ENCODE results near the gene EFCAB10.
"Not testable (repeated sequence)": the region's sequence is repeated elsewhere in the genome, so short reads cannot be mapped to it uniquely, and the experiment has no call there.

The EFCAB10 gene

GRCh38 chr7:105521717-105522463 lies 59.4 kb downstream of the EFCAB10 start, which contains the start of gene PUS7:
Gene PUS7, minus strand, starts transcription at chr7:105522271. Its CDS starts 13,759 bp downstream, at chr7:105508512.
- Histone ChIP-seq H3K36me3 (ENCODE audit: insufficient read depth, low read length) (no peaks in the 10 kb centered on the region), H3F3A (ENCODE audit: low read depth) (no peaks in the 10 kb centered on the region), H3K9ac (ENCODE audit: low read depth, low read length, poor library complexity, severe bottlenecking) (peak within 1 kb of the TSS; percentile 68), H3K79me2 (ENCODE audit: insufficient read depth, low read length) (peaks cover 22% of the 10 kb centered on the region; the same call in 1 of the 2 replicates), H3K4me3 (ENCODE audit: low read length, poor library complexity, severe bottlenecking) (peak within 1 kb of the TSS; percentile 75), H3K9me3 (ENCODE audit: insufficient read depth, low read depth, low read length) (no peaks in the 10 kb centered on the region), H3K27me3 (ENCODE audit: insufficient read depth, low read length, poor library complexity, severe bottlenecking) (no peaks in the 10 kb centered on the region), H4K20me1 (ENCODE audit: insufficient read depth, low read length, poor library complexity, severe bottlenecking) (peaks cover 3% of the 10 kb centered on the region), H3K9me2 (replicated peaks; ENCODE audit: low read depth, low read length) (no peaks in the 10 kb centered on the region), H2AFZ (ENCODE audit: low read length) (peak within 1 kb of the TSS; percentile 96), H3K4me2 (ENCODE audit: low read depth, low read length, poor library complexity, severe bottlenecking) (peak within 1 kb of the TSS; percentile 69), H3K4me1 (ENCODE audit: insufficient read depth, low read length, poor library complexity, severe bottlenecking) (peaks cover 16% of the 10 kb centered on the region)
- no peak for TF ChIP-seq EZH2phosphoT487 (IDR thresholded peaks at IDR 0.05; ENCODE audit: borderline replicate concordance)
- TF ChIP-seq, protein P1, sequence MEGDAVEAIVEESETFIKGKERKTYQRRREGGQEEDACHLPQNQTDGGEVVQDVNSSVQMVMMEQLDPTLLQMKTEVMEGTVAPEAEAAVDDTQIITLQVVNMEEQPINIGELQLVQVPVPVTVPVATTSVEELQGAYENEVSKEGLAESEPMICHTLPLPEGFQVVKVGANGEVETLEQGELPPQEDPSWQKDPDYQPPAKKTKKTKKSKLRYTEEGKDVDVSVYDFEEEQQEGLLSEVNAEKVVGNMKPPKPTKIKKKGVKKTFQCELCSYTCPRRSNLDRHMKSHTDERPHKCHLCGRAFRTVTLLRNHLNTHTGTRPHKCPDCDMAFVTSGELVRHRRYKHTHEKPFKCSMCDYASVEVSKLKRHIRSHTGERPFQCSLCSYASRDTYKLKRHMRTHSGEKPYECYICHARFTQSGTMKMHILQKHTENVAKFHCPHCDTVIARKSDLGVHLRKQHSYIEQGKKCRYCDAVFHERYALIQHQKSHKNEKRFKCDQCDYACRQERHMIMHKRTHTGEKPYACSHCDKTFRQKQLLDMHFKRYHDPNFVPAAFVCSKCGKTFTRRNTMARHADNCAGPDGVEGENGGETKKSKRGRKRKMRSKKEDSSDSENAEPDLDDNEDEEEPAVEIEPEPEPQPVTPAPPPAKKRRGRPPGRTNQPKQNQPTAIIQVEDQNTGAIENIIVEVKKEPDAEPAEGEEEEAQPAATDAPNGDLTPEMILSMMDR (conservative IDR thresholded peaks at IDR 0.05; ENCODE audit: low read length), result no peak

DNA sequence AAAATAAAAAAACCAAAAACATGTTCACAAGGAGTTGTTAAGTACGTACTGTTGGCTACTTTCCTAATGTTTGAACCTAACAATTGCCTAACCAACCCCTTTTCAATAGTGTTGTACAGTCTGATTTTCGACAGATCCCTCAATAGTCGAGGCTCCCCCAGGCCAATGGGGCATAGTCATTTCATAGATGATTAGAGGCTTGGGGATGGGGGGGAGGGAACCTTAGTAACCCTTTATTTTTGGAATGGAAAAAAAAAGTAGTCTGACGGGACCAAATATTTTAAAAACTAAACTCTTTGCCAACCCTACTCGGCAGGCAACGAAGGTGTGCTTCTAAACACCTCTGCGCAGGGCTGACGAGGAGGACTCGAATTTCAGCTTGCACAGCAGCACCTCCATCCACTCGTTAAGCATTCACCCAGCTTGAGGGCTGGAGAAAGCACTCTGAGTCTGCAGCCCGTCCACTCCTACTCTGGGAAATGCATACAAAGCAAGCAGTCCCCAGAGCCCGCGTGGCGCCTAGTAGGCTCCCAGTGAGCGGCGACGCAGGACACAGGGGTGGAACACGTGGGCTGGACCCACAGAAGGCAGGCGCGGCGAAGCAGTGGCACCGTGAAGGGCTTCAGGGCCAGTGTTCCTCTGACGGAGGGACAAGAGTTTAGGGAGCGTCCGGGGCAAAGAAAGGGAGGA lies 60.1 kb downstream of the EFCAB10 start:
- H3K4me1 ChIP-seq (ENCODE audit: insufficient read depth, low read length, poor library complexity, severe bottlenecking), result peaks cover 16% of the 10 kb centered on the region
- no peaks in the 10 kb centered on the region for H3K27me3 ChIP-seq (ENCODE audit: insufficient read depth, low read length, poor library complexity, severe bottlenecking)
- H3K36me3 ChIP-seq (ENCODE audit: insufficient read depth, low read length), result no peaks in the 10 kb centered on the region
- peak overlapping the region; percentile 75 for H3K4me3 ChIP-seq (ENCODE audit: low read length, poor library complexity, severe bottlenecking)
- peaks cover 22% of the 10 kb centered on the region; the same call in 1 of the 2 replicates for H3K79me2 ChIP-seq (ENCODE audit: insufficient read depth, low read length)
- H3K9ac ChIP-seq (ENCODE audit: low read depth, low read length, poor library complexity, severe bottlenecking), result peak overlapping the region; percentile 68
- no peaks in the 10 kb centered on the region for H3K9me2 ChIP-seq (replicated peaks; ENCODE audit: low read depth, low read length)
- H3K9me3 ChIP-seq (ENCODE audit: insufficient read depth, low read depth, low read length), result no peaks in the 10 kb centered on the region
- H2AFZ ChIP-seq (ENCODE audit: low read length), result peak overlapping the region; percentile 70
- peaks cover 3% of the 10 kb centered on the region for H4K20me1 ChIP-seq (ENCODE audit: insufficient read depth, low read length, poor library complexity, severe bottlenecking)
- no peaks in the 10 kb centered on the region for H3F3A ChIP-seq (ENCODE audit: low read depth)
- TF ChIP-seq EZH2phosphoT487 (IDR thresholded peaks at IDR 0.05; ENCODE audit: borderline replicate concordance), result no peak
- H3K4me2 ChIP-seq (ENCODE audit: low read depth, low read length, poor library complexity, severe bottlenecking), result peak overlapping the region; percentile 69

DNA sequence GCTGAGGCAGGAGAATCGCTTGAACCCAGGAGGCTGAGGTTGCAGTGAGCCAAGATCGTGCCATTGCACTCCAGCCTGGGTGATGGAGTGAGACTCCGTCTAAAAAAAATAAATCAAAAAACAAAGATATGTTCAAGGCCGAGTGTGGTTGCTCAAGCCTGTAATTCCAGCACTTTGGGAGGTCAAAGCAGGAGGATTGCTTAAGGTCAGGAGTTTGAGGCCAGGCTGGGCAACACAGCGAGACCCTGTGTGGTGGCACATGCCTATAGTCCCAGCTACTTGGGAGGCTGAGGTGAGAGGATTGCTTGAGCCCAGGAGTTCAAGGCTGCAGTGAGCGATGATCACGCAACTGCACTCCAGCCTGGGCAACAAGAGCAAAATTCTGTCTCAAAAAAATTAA lies 60.7 kb downstream of the EFCAB10 start:
- peak overlapping the region; percentile 75 for H3K4me3 ChIP-seq (ENCODE audit: low read length, poor library complexity, severe bottlenecking)
- H3K4me2 ChIP-seq (ENCODE audit: low read depth, low read length, poor library complexity, severe bottlenecking), result peak overlapping the region; percentile 69
- H4K20me1 ChIP-seq (ENCODE audit: insufficient read depth, low read length, poor library complexity, severe bottlenecking); H3K27me3 ChIP-seq (ENCODE audit: insufficient read depth, low read length, poor library complexity, severe bottlenecking); H3K9me3 ChIP-seq (ENCODE audit: insufficient read depth, low read depth, low read length); H3F3A ChIP-seq (ENCODE audit: low read depth); H3K9me2 ChIP-seq (replicated peaks; ENCODE audit: low read depth, low read length); H3K36me3 ChIP-seq (ENCODE audit: insufficient read depth, low read length); H2AFZ ChIP-seq (ENCODE audit: low read length): not testable (repeated sequence)
- peaks cover 16% of the 10 kb centered on the region for H3K4me1 ChIP-seq (ENCODE audit: insufficient read depth, low read length, poor library complexity, severe bottlenecking)
- peaks cover 22% of the 10 kb centered on the region; the same call in 1 of the 2 replicates for H3K79me2 ChIP-seq (ENCODE audit: insufficient read depth, low read length)
- peak overlapping the region; percentile 68 for H3K9ac ChIP-seq (ENCODE audit: low read depth, low read length, poor library complexity, severe bottlenecking)

- Histone ChIP-seq H3K4me2 (ENCODE audit: low read depth, low read length, poor library complexity, severe bottlenecking) (peak overlapping the region; percentile 0), H3K9me2 (replicated peaks; ENCODE audit: low read depth, low read length) (no peaks in the 10 kb centered on the region), H3K4me1 (ENCODE audit: insufficient read depth, low read length, poor library complexity, severe bottlenecking) (peaks cover 18% of the 10 kb centered on the region), H2AFZ (ENCODE audit: low read length) (no peak overlapping the region), H3F3A (ENCODE audit: low read depth) (no peaks in the 10 kb centered on the region), H3K4me3 (ENCODE audit: low read length, poor library complexity, severe bottlenecking) (no peak overlapping the region), H3K79me2 (ENCODE audit: insufficient read depth, low read length) (peaks cover 25% of the 10 kb centered on the region), H4K20me1 (ENCODE audit: insufficient read depth, low read length, poor library complexity, severe bottlenecking) (peaks cover 3% of the 10 kb centered on the region), H3K9ac (ENCODE audit: low read depth, low read length, poor library complexity, severe bottlenecking) (no peak overlapping the region), H3K27me3 (ENCODE audit: insufficient read depth, low read length, poor library complexity, severe bottlenecking) (no peaks in the 10 kb centered on the region), H3K36me3 (ENCODE audit: insufficient read depth, low read length) (no peaks in the 10 kb centered on the region), H3K9me3 (ENCODE audit: insufficient read depth, low read depth, low read length) (no peaks in the 10 kb centered on the region)
- TF ChIP-seq EZH2phosphoT487 (IDR thresholded peaks at IDR 0.05; ENCODE audit: borderline replicate concordance), result no peak
- TF ChIP-seq, protein P1 (conservative IDR thresholded peaks at IDR 0.05; ENCODE audit: low read length), result no peak
These were observed 61.9 kb downstream of the EFCAB10 start for GRCh38 chr7:105519353-105519752.

GRCh38 chr7:105515610-105516009 lies 65.7 kb downstream of the EFCAB10 start:
- H3K27me3 ChIP-seq (ENCODE audit: insufficient read depth, low read length, poor library complexity, severe bottlenecking); H3K36me3 ChIP-seq (ENCODE audit: insufficient read depth, low read length); H4K20me1 ChIP-seq (ENCODE audit: insufficient read depth, low read length, poor library complexity, severe bottlenecking); H3K9ac ChIP-seq (ENCODE audit: low read depth, low read length, poor library complexity, severe bottlenecking); H3K9me3 ChIP-seq (ENCODE audit: insufficient read depth, low read depth, low read length); H3K4me2 ChIP-seq (ENCODE audit: low read depth, low read length, poor library complexity, severe bottlenecking); H3K4me3 ChIP-seq (ENCODE audit: low read length, poor library complexity, severe bottlenecking); H2AFZ ChIP-seq (ENCODE audit: low read length); H3F3A ChIP-seq (ENCODE audit: low read depth); H3K9me2 ChIP-seq (replicated peaks; ENCODE audit: low read depth, low read length): not testable (repeated sequence)
- Histone ChIP-seq H3K79me2 (ENCODE audit: insufficient read depth, low read length) (peaks cover 23% of the 10 kb centered on the region), H3K4me1 (ENCODE audit: insufficient read depth, low read length, poor library complexity, severe bottlenecking) (peaks cover 10% of the 10 kb centered on the region)

All from Loucy (cell line).